H1 (cell line): ENCODE data around the gene EXOC3L1. TPM values are rescaled to one million over a fixed set of nuclear protein-coding genes. Genes with fewer than 3 reads are reported as not detected.

Experiments used
- microRNA counts: library from miRNA; unstranded; fragments of <30 nt; microRNA quantifications from one replicate; lab custom pipeline; 2015
- microRNA-seq, 2 experiments: library from miRNA; unstranded; fragments of <30 nt; microRNA quantifications; one replicate each; pipeline versions ENCODE4 to v1.2.0, GENCODE V29; 2016 to 2020; ENCODE audit warnings: borderline microRNAs expressed in 2 of 2, borderline number of aligned reads in 2 of 2, borderline replicate concordance in 1 of 2
- polyA plus RNA-seq, 7 experiments: library from polyadenylated mRNA; depleted of rRNA in 3 of 7; stranded (reverse) in 5 of 7; unstranded in 2 of 7; fragments of >200 nt in 5 of 7; fragments of 200-250 nt in 2 of 7; gene quantifications; 1 replicate in 5 of 7; 2 replicates in 1 of 7; 4 replicates in 1 of 7; pipeline versions ENCODE4 v1.2.1 to v1.2.3, GENCODE V29; 2011 to 2013; ENCODE audit warnings: missing spikeins in 2 of 7, mixed read lengths in 2 of 7
- small RNA-seq: library from polyadenylated mRNA; stranded (forward); fragments of <200 nt; extraction: miRNeasy Mini kit (QIAGEN cat#:217004); gene quantifications from one replicate; pipeline ENCODE3, GENCODE V24; 2013; ENCODE audit not compliant: insufficient read depth
- total RNA-seq: library from RNA; stranded (reverse); fragmentation: NEBNext Ultra II Directional; extraction: Animal tissue kit (Norgen Biotek cat#: 25700); gene quantifications from 2 replicates; pipeline ENCODE4 v1.2.1, GENCODE V29; 2021

The EXOC3L1 gene
- total and polyA plus RNA-seq, 2 of the 8 experiments (the other 6 are each of a cell fraction or from before 2014, with no cell fraction given): 1.3 TPM

MicroRNA genes within 50 kb of the gene (microRNA counts, 767-probe panel; counts per million panel counts)
- microRNA hsa-miR-328 (lab: Ali Mortazavi, UCI): 879 counts per million, percentile 95 among the panel's probes with 10 or more counts

Small RNA genes within 50 kb of the gene (microRNA-seq; reads per million reads assigned to microRNA genes)
- gene MIR328: 0.92 to 1.8 reads per million in 2 experiments

Small RNA genes within 50 kb of the gene (small RNA-seq; reads per million reads assigned to genes)
- gene MIR328: 6.9 reads per million, percentile 73 among the genes with 10 or more reads in this experiment

Other genes with a start within 250 kb of the EXOC3L1 start
- 1.6 and 1.7 TPM in 2 replicates for gene CES3, start 228.9 kb downstream of the EXOC3L1 start, total RNA-seq
- 2.2 and 2.8 TPM in 2 replicates for gene CES3, start 228.9 kb downstream of the EXOC3L1 start, polyA plus RNA-seq (2011; rRNA removed)
- 0.93 TPM in 1 of 2 replicates, not detected in the other for gene CES4A, start 201.5 kb downstream of the EXOC3L1 start, total RNA-seq
- 0.88 and 1.5 TPM in 2 replicates for gene CES4A, start 201.5 kb downstream of the EXOC3L1 start, polyA plus RNA-seq (2011; rRNA removed)
- gene CBFB, start 161.0 kb downstream of the EXOC3L1 start, total RNA-seq: 31.6 and 34.3 TPM in 2 replicates
- 8.0 and 11.5 TPM in 2 replicates for gene CBFB, start 161.0 kb downstream of the EXOC3L1 start, polyA plus RNA-seq (2011; rRNA removed)
- gene PHAF1, start 80.2 kb downstream of the EXOC3L1 start, total RNA-seq: 18.6 TPM in 2 replicates
- 20.6 and 26.4 TPM in 2 replicates for gene PHAF1, start 80.2 kb downstream of the EXOC3L1 start, polyA plus RNA-seq (2011; rRNA removed)
- gene B3GNT9, start 39.1 kb downstream of the EXOC3L1 start, total RNA-seq: 3.5 and 4.7 TPM in 2 replicates
- gene B3GNT9, start 39.1 kb downstream of the EXOC3L1 start, polyA plus RNA-seq (2011; rRNA removed): 9.0 and 10.2 TPM in 2 replicates
- 0.19 and 0.29 TPM in 2 replicates for gene TRADD, start 30.2 kb downstream of the EXOC3L1 start, total RNA-seq
- gene TRADD, start 30.2 kb downstream of the EXOC3L1 start, polyA plus RNA-seq (2011; rRNA removed): 0.50 and 0.60 TPM in 2 replicates
- gene FBXL8, start 30.2 kb downstream of the EXOC3L1 start, total RNA-seq: not detected in 2 replicates
- 0.11 and 0.67 TPM in 2 replicates for gene FBXL8, start 30.2 kb downstream of the EXOC3L1 start, polyA plus RNA-seq (2011; rRNA removed)
- not detected in 2 replicates for gene HSF4, start 25.4 kb downstream of the EXOC3L1 start, total RNA-seq
- 0.14 and 0.93 TPM in 2 replicates for gene HSF4, start 25.4 kb downstream of the EXOC3L1 start, polyA plus RNA-seq (2011; rRNA removed)
- 1.6 and 2.2 TPM in 2 replicates for gene NOL3, start 19.6 kb downstream of the EXOC3L1 start, total RNA-seq
- gene NOL3, start 19.6 kb downstream of the EXOC3L1 start, polyA plus RNA-seq (2011; rRNA removed): 4.1 and 4.6 TPM in 2 replicates
- 22.9 and 23.1 TPM in 2 replicates for gene MATCAP1, start 6.2 kb downstream of the EXOC3L1 start, total RNA-seq
- 27.5 and 38.0 TPM in 2 replicates for gene MATCAP1, start 6.2 kb downstream of the EXOC3L1 start, polyA plus RNA-seq (2011; rRNA removed)
- gene E2F4, start 2.0 kb upstream of the EXOC3L1 start, total RNA-seq: 78.0 and 79.9 TPM in 2 replicates
- 157 and 194 TPM in 2 replicates for gene E2F4, start 2.0 kb upstream of the EXOC3L1 start, polyA plus RNA-seq (2011; rRNA removed)
- 9.2 and 9.6 TPM in 2 replicates for gene ELMO3, start 9.0 kb upstream of the EXOC3L1 start, total RNA-seq
- 10.9 and 14.4 TPM in 2 replicates for gene ELMO3, start 9.0 kb upstream of the EXOC3L1 start, polyA plus RNA-seq (2011; rRNA removed)
- gene TMEM208, start 37.0 kb upstream of the EXOC3L1 start, total RNA-seq: 37.7 and 37.9 TPM in 2 replicates
- 93.9 and 100.0 TPM in 2 replicates for gene TMEM208, start 37.0 kb upstream of the EXOC3L1 start, polyA plus RNA-seq (2011; rRNA removed)
- 55.4 and 60.7 TPM in 2 replicates for gene FHOD1, start 57.3 kb upstream of the EXOC3L1 start, total RNA-seq
- gene FHOD1, start 57.3 kb upstream of the EXOC3L1 start, polyA plus RNA-seq (2011; rRNA removed): 31.3 and 49.1 TPM in 2 replicates
- gene SLC9A5, start 58.8 kb upstream of the EXOC3L1 start, total RNA-seq: 7.9 and 8.5 TPM in 2 replicates
- 8.6 and 11.6 TPM in 2 replicates for gene SLC9A5, start 58.8 kb upstream of the EXOC3L1 start, polyA plus RNA-seq (2011; rRNA removed)
- gene PLEKHG4, start 89.4 kb upstream of the EXOC3L1 start, total RNA-seq: 7.4 and 7.7 TPM in 2 replicates
- 11.1 and 19.8 TPM in 2 replicates for gene PLEKHG4, start 89.4 kb upstream of the EXOC3L1 start, polyA plus RNA-seq (2011; rRNA removed)
- 0.06 and 0.63 TPM in 2 replicates for gene KCTD19, start 136.6 kb upstream of the EXOC3L1 start, total RNA-seq
- gene KCTD19, start 136.6 kb upstream of the EXOC3L1 start, polyA plus RNA-seq (2011; rRNA removed): 0.24 and 0.47 TPM in 2 replicates
- gene LRRC36, start 136.7 kb upstream of the EXOC3L1 start, total RNA-seq: 0.44 TPM in 1 of 2 replicates, not detected in the other
- gene LRRC36, start 136.7 kb upstream of the EXOC3L1 start, polyA plus RNA-seq (2011; rRNA removed): 0.09 and 0.15 TPM in 2 replicates
- gene TPPP3, start 203.4 kb upstream of the EXOC3L1 start, total RNA-seq: 0.61 and 1.0 TPM in 2 replicates
- gene TPPP3, start 203.4 kb upstream of the EXOC3L1 start, polyA plus RNA-seq (2011; rRNA removed): 0.77 and 1.3 TPM in 2 replicates
- gene ZDHHC1, start 226.3 kb upstream of the EXOC3L1 start, total RNA-seq: 3.1 and 3.5 TPM in 2 replicates
- gene ZDHHC1, start 226.3 kb upstream of the EXOC3L1 start, polyA plus RNA-seq (2011; rRNA removed): 4.9 and 7.5 TPM in 2 replicates
- gene HSD11B2, start 241.0 kb upstream of the EXOC3L1 start, total RNA-seq: 25.9 and 28.7 TPM in 2 replicates
- 32.9 and 41.9 TPM in 2 replicates for gene HSD11B2, start 241.0 kb upstream of the EXOC3L1 start, polyA plus RNA-seq (2011; rRNA removed)